Inflammatory macrophage treated with lipopolysaccharide for 1 hour (primary cell): Measurements from ENCODE around the gene ADAMTS13.
A peak's percentile ranks its signal among the peaks of the same experiment; 100 is the strongest.

Source experiments
- DNase-seq, 2 donors: peaks; one replicate each; pipeline ENCODE4 v3.0.0-alpha.2; 2020 to 2022

Gene ADAMTS13

DNA sequence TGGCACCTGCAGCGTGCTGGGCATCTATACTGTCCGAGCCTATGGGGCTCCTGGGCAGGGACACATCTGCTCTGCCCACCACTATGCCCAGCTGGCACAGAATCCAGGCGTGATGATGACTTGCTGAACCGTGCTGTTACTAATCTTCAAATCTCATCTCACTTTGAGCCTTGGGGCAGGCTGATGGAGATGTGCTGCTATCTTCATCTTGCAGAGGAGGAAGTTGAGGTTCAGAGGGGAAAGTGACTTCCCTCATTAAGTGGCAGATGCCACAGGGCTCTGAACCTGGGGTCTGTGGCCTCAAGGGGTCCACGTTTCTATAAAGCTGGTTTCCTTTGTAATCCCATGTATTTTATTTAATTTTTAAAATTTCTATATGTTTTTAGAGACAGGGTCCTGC lies 52.0 kb downstream of the ADAMTS13 start:
- DNase-seq: peak in 1 of 2 donors; percentile 30

DNA sequence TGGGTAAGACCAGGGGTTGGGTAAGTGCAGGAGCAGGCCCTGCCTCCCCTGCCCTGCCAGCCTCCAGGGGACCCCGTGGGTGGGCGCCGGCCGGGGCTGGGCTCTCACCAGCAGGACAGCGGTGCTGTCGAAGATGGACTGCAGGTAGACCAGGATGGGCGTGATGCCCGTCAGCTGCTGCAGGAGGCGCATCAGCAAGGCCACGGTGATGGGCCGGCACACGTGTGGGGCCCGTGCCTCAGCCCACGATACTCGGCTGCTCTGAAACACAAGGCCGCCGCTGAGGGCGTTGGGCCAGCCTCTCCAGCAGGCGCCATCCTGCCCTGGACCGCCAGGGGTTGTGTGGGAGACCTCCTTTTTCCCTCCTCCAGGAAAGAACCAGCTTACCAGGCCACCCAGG lies 52.7 kb downstream of the ADAMTS13 start:
- no peak for DNase-seq

DNA sequence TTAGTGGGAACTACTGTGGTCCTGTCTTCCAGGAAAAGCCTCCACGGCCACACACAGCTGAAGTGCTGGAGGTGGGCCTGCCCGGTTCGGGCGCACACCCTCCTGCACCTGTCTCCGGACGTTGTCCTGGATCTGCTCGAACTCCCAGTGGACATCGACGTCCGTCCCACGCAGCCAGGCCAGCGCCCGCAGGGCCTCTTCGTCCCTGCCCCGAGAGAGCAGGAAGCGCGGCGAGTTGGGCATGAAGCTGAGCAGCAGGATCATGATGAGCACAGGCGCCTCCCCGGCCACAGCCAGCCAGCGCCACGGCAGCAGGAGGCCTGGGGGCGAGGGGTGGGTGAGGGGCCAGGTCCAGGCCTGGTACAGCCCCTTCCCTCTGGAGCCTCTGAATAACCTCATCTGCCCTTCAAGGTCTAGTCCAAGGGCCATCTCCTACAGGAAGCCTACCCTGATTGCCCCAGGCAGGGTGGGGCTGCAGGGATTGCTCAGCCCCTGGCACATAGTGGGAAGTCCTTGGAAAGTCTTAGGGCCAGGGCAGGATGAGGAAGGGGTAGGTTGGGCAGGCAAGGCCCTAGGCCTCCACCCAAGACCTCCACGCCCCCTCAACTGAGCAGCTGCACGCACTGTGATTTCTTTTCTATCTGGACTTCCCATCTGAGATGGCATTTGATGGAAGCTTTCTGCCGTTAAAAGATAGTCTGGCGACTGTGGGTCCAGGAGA lies 53.3 kb downstream of the ADAMTS13 start:
- peak; percentile 87 to 94 for DNase-seq

DNA sequence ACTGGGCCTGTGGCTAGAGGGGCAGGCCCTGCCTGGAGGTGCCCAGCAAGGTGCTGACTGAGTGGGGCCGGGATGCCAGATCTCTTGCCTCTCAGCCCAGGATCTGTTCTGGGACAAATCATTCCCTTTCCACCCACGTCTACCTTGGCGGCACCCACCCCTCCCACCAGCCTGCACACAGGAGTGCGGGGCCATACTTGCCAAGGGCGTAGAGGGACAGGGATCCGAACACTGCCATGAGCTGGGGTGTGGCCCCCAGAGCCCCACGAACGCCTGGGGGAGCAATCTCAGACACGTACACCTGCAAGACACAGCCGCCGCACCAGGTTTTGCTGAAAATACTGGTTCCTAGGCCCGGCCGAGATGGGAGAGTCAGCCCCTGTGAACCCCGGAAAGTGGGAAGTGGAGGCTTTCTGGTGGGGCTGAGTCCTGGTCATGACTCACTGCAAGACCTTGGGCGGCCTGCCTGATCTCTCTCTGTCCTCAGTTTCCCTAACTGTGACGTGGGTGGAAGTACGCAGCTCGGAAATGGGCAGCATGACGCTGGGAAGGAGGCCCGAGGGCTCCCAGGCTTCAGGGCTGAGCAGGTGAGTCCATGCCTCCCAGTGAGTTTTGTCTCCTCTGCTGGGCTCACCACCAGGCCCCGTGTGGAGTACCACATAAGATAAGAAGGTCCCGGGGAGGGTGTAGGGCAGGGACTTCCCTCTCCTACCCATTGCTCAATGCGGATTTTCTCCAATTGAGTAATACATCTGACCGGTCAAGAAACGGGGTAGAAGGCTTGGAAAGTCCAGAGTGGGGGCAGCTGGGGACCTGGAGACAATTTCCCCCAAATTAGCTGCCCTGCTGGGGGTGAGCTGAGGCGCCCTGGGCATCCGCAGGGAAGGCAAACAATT lies 54.1 kb downstream of the ADAMTS13 start:
- peak; percentile 99 to 100 for DNase-seq

DNA sequence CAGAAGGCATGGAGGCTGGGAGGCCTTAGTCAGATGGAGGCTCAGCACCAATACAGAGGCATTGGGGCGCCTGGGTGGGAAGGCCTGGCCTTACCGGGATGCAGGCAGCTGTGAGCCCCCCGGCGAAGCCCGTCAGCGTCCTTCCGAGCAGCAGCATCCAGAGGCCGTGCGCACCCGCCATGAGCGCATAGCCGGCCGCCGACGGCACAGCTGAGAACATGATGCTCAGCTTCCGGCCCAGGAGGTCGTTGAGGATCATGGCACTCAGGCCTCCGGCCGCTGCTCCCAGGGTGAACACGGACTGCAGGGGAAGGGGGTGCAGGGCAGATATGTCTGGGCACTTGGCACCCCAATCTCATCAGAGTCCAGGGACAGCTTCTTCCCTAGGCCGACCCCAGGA lies 54.8 kb downstream of the ADAMTS13 start:
- no peak for DNase-seq

DNA sequence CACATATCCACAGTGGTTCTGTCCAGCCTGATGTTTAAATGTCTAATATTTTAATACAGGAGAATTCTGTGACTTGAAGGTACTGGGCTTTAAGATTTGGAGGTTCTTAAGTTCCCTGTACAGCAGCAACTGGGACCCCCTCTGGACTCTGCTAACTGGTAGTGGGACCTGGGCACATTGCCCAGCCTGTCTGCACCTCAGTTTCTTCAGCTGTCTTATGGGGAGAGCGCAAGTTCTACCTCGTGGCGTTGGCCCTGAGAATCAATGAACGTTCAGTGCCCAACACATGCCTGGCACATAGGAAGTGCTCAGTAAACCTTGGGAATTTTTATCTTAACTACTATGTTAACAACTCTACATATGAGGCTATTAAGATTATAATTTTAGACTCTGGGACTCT lies 55.3 kb downstream of the ADAMTS13 start:
- no peak for DNase-seq

DNA sequence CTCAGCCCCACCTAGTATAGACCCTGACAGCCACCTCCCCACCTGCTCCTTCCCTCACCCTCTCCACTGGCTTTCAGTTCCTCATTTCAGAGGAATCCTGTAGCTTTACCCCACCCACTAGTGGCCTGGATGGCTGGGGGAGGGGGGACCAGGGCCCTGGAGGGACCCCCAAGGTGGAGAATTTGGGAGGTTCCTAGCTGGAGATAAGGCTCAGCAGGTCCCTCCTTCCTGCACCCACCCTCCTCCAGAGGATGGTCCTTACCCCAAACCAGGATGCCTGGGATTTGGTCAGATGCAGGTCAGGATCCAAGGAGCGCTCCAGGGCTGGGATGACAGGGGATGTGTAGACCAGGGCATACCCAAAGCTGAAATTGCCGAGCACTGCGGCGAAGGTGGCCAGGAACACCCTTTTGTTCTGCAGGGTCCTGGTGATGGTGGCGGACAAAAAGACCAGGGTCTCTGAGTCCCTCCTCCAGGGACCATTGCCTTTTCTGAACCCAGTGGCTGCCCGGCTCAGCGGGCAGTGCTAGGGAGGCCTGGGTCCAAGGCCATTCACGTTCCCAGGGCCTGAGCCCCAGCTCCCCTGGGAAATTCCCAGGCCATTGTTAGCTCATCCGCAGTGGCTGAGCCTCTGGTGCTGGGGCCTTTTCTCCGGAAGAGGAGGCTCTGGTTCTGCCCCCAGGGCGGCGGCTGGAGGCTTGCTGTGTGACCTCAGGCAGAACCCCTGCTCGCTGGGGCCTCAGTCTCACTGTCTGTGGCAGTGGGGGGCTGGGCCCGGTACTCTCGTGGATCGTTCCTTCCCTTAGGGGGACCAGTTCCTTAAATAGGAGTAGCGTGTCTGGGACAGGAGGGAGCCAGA lies 56.1 kb downstream of the ADAMTS13 start:
- DNase-seq: peak; percentile 78 to 81

DNA sequence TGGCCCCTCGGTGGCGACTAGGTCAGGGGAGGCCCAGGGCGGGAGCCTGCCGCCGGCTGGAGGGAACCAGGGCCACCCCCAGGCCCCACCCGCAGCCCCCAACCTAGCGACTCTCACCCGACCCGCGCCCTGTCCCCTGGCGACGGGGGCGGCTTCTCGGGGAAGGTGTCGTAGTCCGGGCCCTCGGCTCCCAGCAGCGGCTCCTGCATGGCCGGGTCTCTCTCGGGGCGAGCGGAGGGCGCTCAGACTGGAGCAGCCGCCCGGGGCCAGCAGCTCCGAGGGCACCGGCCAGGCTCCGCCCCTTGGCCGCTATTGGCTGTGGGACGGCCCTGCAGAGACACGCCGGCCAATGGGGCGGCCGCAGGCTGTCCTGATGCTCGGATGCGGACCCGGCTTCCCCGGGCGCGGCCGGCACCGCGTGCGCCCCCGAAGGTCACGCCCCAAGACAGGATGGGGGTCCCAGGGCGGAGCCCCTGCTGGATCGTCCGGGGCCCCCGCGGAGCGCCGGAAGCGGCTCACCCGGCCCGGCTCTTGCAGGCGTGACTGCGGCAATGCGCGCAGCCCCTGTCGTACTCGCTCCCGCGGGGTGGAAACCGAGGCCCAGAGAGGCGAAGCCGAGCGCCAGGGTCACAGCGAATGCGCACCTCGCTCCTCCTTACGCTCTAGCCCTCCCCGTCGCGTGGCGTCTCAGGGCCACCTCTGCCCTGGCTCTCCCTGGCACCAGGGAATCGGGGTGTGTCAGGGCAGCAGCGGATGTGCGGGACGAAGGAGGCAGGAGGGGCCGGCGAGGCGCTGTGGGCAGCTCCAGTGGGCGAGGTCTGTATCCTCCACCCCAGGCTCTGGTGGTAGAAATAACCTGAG lies 56.9 kb downstream of the ADAMTS13 start, which contains the start of gene SLC2A6:
TSS of gene SLC2A6 (minus strand) at position 249 of the 861 bp plus-strand sequence. CDS start at position 209, 40 bp downstream.
- DNase-seq: peak; percentile 92

DNA sequence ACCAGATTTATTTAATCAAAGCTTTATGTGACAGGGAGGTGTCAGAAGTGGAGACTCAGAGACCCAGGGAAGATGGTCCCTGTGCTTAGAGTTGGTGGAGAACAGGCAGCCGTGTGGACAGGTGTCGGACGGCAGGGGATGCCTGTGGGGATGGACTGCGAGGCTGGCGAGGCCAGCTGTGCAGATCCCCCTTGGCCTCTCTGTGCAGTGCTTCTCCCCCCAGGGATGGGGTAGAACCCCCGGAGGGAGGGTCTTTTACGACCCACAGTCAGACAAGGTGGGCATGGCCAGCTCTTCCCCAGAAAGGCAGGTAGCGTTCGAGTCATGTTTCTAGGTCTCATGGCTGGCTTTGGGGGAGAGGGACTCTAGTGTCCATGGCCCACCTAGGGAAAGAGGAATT lies 61.4 kb downstream of the ADAMTS13 start:
- DNase-seq: no peak

DNA sequence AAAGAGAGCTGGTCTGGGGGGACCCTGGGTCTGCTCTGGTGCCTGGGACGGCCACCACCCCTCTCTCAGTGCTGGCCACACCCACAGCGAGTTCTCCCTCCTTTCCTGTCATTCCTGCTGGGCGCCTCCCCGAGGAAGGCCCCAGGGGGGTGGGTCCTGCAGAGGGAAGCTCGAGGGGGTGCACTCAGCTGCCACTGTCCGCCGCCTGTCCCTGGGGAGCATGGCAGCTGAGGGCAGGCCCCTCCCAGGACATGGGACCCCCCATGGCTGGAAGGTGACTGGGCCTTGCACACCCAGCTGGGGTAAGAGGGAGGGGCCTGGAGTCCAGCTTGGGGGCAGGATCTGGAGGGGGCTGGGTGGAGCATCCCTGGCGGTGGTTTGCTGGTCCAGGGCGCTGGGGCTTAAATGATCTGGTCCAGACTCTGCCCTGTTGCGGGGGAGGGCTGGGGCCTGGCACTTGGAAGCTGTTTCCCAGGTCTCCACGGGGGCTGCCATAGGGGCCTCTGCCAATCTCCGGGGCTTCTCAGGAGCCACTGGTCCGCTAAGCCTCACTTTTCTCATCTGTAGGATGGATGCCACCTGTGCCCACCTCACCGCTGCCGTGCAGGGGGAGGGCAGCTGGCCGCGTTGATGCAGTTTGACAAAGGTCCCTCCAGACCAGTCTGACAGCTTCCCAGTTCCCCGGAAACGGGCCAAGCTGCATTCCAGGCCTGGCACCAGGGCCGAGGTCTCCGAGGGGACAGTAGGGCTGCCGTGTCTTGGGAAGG lies 62.7 kb downstream of the ADAMTS13 start:
- no peak for DNase-seq

DNA sequence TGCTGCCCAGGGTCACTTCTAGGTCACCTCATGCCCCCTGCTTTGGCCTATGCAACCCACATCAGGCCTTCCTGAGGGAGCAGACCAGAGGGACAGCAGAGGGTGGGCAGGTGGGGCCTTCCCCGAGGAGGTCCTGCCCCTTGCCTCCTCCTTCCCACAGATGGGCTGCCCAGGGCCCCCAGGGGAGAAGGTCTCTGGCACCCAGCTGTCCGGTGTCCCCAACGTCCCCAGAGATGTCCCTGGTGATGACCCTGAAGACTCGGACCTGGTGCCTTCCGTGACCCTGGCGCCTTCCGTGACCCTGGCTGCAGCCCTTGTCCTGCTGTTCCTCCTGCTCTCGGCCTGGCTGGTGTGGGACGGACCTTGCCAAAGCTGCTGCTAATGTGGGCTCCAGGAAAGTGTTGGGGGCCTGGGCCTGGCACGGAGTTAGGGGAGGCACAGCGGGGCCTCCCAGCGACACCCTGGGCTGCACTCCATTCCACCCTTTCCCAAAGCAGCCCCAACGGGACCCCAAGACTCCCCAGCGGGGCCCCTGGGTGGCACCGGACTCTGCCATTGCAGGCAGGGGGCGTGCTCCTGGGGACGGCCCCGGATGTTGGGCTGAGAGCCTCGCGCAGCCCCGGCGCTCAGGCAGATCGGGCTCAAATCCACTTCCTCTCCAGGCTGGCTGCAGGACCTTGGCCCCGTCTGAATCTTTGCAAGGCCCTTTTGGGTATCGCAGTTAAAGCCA lies 63.5 kb downstream of the ADAMTS13 start:
- DNase-seq: no peak

DNA sequence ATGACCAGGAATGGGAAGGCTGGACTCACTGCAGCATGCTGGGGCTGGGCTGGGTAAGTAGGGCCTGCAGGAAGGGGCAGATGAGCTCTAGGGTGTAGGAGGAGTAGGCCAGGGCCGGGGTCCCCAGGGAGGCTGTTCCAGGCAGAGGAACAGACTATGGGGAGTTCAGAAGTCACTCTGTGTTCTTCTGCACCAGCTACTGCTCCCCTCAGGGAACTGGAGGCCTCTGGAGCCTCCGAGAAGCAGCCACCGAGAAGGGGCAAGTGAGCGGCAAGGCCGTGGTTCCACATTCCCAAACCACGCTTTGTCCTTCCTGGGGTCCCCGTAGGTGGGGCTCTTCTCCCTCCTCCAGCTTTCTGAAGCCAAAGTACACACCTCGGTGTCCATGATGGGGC lies 65.2 kb downstream of the ADAMTS13 start:
- DNase-seq: no peak

DNA sequence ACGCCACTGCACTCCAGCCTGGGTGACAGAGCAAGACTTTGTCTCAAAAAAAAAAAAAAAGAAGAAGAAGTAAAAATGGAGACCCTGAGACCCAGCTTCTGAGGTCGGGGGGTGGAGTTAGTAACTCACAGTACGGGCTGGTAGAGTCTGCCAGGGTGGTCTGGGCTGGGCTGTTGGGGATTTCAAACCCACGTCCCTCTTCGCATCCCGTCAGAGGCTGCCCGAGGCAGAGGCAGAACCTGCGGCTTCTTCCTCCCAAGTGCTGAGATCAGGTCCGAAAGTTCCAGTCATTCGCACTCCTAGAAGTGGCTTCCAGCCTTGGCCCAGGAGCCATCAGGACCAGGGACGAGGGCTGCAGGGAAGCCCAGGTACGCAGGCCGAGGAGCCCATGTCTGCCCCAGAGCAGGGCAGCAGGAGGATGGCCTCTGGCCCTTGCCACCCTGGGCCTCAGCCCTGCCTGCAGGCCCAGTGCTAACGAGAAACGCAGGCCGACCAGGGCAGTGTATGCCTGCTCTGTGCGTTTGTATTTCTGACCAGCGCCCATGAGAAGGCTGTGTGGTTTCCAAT lies 66.6 kb downstream of the ADAMTS13 start:
- no peak for DNase-seq

DNA sequence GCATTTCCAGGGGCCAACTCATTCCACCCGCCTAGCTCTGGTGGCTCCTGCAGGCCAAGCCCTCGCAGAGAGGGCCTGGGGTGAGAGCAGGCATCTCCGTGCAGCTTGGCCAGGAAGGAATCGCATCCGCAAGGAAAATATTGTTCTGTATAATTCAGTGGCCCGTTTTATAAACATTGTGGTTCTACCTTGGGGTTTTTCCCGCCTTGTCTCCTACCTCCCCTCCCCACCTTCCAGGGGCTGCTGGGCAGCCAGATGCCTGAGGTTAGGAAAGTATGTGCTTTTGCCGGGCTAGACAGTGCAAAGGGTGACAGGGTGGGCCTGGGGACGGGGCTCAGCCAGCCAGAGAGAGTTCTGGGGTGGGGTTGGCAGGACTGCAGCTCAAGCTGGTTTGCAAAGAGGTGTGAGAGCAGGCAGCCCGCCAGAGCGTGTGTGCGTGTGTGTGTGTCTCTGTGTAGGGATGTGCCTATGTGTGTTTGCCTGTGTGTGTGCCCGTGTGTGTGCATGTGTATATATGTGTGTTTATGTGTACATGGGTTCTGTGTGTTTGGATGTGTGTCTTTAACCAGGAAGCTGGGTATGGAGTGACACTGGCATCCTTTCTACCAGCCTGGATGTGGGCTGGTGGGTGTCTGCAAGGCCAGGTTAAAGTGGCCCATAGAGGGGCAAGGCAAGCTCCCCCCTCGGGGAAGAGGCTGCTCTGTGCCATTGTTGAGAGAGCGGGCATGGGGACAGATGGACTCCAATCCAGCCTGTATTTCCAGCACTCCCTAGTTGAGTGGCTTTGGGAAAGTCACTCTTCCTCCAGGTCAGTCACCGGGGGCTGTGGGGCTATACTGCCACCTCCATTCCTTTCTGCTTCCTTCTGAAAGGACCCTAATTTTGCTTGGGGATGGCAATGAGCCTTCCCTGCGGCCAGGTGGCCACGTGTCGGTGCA lies 67.4 kb downstream of the ADAMTS13 start:
- DNase-seq: no peak

DNA sequence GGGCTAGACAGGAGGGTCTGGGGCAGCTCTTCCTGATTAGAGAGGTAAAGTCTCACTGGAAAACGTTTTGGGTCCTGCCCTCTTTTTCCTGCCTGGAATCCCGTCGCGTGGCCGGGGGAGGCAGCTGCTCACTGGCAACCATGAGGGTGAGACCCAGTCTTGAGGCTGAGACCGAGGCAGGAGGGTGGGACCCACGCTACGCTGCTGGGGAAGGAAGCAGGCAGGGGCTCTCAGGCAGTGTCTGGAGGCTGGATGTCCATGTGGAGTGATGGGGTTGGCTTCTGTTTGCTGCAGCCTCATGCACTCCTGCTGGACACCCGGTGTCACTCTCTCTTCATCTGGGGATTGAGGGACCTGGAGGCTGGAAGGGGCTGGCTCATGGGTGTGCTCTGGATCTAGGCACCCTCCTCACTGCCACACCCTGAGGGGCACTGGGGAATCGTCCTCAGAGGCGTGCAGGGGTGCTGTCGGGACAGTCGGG lies 68.1 kb downstream of the ADAMTS13 start:
- no peak for DNase-seq

DNA sequence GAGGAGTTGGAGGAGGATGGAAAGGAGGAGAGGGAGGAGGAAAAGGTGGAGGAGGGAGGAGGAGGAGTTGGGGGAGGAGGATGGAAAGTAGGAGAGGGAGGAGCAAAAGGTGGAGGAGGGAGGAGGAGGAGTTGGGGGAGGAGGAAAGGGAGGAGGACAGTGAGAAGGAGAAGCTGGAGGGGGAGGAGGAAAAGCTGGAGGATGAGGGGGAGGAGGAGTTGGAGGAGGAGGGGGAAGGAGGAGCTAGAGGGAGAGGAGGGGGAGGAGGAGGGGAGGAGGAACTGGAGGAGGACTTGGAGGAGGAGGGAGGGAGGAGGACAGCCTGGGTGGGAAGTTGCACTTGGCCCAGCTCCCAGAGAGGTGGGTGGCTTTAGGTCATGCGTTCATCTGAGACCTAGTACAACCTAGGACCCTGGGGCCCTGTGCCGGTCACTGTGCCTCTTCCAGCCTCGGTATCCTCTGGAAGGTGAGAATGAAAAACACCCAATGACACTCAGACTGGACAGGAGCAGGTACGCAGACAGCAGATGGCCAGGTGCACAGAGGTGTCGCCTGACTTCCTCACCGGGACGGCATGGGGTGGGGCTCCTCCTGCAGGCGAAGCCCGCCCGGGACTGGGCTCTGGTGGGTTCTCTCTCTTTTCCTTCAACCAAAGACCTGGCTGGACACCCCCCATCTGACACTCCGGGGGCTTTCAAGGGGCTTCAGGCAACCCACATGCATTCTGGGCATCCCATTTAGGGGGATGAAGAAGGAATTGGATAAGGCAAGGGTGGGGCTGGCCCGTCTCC lies 68.9 kb downstream of the ADAMTS13 start:
- peak in 1 of 2 donors; percentile 7 for DNase-seq

DNA sequence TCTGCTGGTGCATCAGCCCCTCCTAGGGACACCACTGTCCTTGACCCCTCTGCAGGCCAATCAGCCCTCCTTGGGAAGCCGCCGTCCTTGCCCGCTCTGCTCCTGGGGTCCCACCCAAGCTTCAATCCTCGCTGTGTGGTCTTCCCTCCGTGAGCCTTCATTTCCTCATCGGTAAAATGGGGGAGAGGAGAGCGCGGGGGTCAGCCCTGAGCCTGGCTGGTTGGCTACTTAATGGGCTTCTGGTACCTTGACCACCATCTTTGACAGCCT lies 69.4 kb downstream of the ADAMTS13 start:
- DNase-seq: no peak
